ENCODE data around the gene LINC00305. TPM values are rescaled to one million over a fixed set of nuclear protein-coding genes. Genes with fewer than 3 reads are reported as not detected.

Gene LINC00305
- total RNA-seq, 1 donor from 2014 or later, result 16.4 TPM

- Mint-ChIP-seq H3K4me1 (ENCODE audit: unreplicated experiment) (peaks cover 19% of the 10 kb centered on the region), H3K9me3 (ENCODE audit: unreplicated experiment) (no peaks in the 10 kb centered on the region), H3K27ac (ENCODE audit: unreplicated experiment) (no peak overlapping the region), H3K4me3 (ENCODE audit: unreplicated experiment) (no peak overlapping the region), H3K36me3 (ENCODE audit: low read depth, unreplicated experiment) (no peaks in the 10 kb centered on the region), H3K27me3 (ENCODE audit: unreplicated experiment) (no peaks in the 10 kb centered on the region)
- no peak for DNase-seq (ENCODE audit: low spot score)
- TF ChIP-seq CTCF (IDR thresholded peaks at IDR 0.05; ENCODE audit: unreplicated experiment), result no peak
Measured at GRCh38 chr18:64180171-64180570, 31.3 kb upstream of the LINC00305 start.

- Mint-ChIP-seq H3K4me1 (ENCODE audit: unreplicated experiment) (peaks cover 14% of the 10 kb centered on the region), H3K9me3 (ENCODE audit: unreplicated experiment) (no peaks in the 10 kb centered on the region)
- TF ChIP-seq CTCF (IDR thresholded peaks at IDR 0.05; ENCODE audit: unreplicated experiment), result no peak
Measured at GRCh38 chr18:64179556-64180080, 30.7 kb upstream of the LINC00305 start.

GRCh38 chr18:64178860-64179259 lies 30.0 kb upstream of the LINC00305 start:
- Mint-ChIP-seq H3K9me3 (ENCODE audit: unreplicated experiment) (no peaks in the 10 kb centered on the region), H3K27me3 (ENCODE audit: unreplicated experiment) (no peaks in the 10 kb centered on the region), H3K36me3 (ENCODE audit: low read depth, unreplicated experiment) (no peaks in the 10 kb centered on the region), H3K27ac (ENCODE audit: unreplicated experiment) (no peak overlapping the region), H3K4me1 (ENCODE audit: unreplicated experiment) (peaks cover 6% of the 10 kb centered on the region), H3K4me3 (ENCODE audit: unreplicated experiment) (no peak overlapping the region)
- no peak for TF ChIP-seq CTCF (IDR thresholded peaks at IDR 0.05; ENCODE audit: unreplicated experiment)
- no peak for DNase-seq (ENCODE audit: low spot score)

More at GRCh38 chr18:64179556-64180080, 30.7 kb upstream of the LINC00305 start:
- no peak for DNase-seq (ENCODE audit: low spot score)
- Mint-ChIP-seq H3K36me3 (ENCODE audit: low read depth, unreplicated experiment) (no peaks in the 10 kb centered on the region), H3K27me3 (ENCODE audit: unreplicated experiment) (no peaks in the 10 kb centered on the region), H3K27ac (ENCODE audit: unreplicated experiment) (no peak overlapping the region), H3K4me3 (ENCODE audit: unreplicated experiment) (no peak overlapping the region)

- no peak overlapping the region for H3K27ac Mint-ChIP-seq (ENCODE audit: unreplicated experiment)
- no peak overlapping the region for H3K4me3 Mint-ChIP-seq (ENCODE audit: unreplicated experiment)
- no peaks in the 10 kb centered on the region for H3K27me3 Mint-ChIP-seq (ENCODE audit: unreplicated experiment)
- H3K4me1 Mint-ChIP-seq (ENCODE audit: unreplicated experiment), result no peaks in the 10 kb centered on the region
- TF ChIP-seq CTCF (IDR thresholded peaks at IDR 0.05; ENCODE audit: unreplicated experiment), result no peak
- no peak for DNase-seq (ENCODE audit: low spot score)
- no peaks in the 10 kb centered on the region for H3K9me3 Mint-ChIP-seq (ENCODE audit: unreplicated experiment)
- no peaks in the 10 kb centered on the region for H3K36me3 Mint-ChIP-seq (ENCODE audit: low read depth, unreplicated experiment)
Measured at GRCh38 chr18:64175432-64175831, 26.5 kb upstream of the LINC00305 start.

- peaks cover 5% of the 10 kb centered on the region for H3K4me1 Mint-ChIP-seq (ENCODE audit: unreplicated experiment)
- H3K36me3 Mint-ChIP-seq (ENCODE audit: low read depth, unreplicated experiment), result no peaks in the 10 kb centered on the region
- no peaks in the 10 kb centered on the region for H3K9me3 Mint-ChIP-seq (ENCODE audit: unreplicated experiment)
- no peak overlapping the region for H3K27ac Mint-ChIP-seq (ENCODE audit: unreplicated experiment)
- H3K27me3 Mint-ChIP-seq (ENCODE audit: unreplicated experiment), result no peaks in the 10 kb centered on the region
- TF ChIP-seq CTCF (IDR thresholded peaks at IDR 0.05; ENCODE audit: unreplicated experiment), result no peak
- no peak for DNase-seq (ENCODE audit: low spot score)
- H3K4me3 Mint-ChIP-seq (ENCODE audit: unreplicated experiment), result no peak overlapping the region
Measured at GRCh38 chr18:64171576-64171975, 22.7 kb upstream of the LINC00305 start.
